Measurements from ENCODE around the gene BLOC1S4.
A peak's percentile ranks its signal among the peaks of the same experiment; 100 is the strongest.
"Not testable (repeated sequence)": the region's sequence is repeated elsewhere in the genome, so short reads cannot be mapped to it uniquely, and the experiment has no call there.

The BLOC1S4 gene

DNA sequence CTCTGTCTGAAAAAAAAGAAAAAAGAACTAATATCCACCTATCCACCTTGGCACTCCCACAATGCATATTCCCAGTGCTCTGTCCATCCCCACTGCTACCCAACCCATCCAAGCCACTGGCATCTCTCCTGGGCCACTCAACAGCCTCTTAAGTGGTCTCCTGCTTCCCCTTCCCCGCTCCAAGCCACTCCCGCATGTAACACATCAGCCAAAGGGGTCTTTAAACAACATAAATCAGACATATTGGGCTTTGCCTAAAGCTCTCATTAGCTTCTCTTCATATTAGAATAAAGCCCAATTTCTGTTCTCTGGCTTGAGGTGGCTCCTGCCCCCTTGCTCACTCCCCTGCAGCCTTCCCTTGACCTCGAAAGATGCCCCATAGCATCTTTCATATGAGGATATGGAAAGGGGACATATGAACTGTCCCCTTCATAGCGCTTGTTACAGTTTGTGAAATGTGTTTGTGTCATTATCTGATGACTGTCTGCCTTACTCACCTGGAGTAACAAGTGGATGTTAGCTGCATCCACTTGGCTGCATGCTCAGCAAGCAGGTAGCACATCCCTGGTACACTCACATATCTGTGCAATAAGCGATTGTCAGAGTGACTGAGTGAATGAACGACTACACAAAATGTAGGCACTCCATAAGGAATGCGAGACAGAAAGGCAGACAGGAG lies 3.1 kb downstream of the BLOC1S4 start:
- no peak for DNase-seq (ENCODE audit: low read depth)

GRCh38 chr4:6719611-6720179 lies 3.7 kb downstream of the BLOC1S4 start:
- no peak for DNase-seq (ENCODE audit: low read depth)

DNA sequence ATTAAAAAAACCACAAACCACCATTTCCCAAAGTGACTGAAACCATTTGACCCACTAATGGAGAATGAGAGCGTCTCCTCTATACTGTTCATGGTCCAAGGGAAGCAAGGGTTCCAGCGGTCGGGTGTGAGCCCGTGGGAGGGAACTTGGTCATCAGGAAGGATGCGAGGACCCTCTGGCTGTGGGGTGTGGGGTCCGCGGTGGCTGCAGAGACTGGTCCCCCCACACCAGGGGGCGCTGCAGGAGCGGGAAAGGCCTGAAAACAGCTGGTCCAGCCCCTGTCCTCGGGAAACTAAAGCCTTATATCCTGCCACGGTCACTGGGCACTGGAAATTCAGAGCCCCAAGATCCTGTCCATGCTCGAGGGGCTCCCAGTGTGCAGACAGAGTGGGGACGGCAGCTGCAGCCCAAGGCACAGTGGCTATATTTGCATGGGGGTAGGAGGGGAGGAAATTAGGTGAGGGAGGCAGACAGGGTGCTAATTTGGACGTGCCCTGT lies 4.3 kb downstream of the BLOC1S4 start:
- peak; percentile 70 for DNase-seq (ENCODE audit: low read depth)

- DNase-seq (ENCODE audit: low read depth), result no peak
Observed at GRCh38 chr4:6721121-6721520, 5.1 kb downstream of the BLOC1S4 start.

DNA sequence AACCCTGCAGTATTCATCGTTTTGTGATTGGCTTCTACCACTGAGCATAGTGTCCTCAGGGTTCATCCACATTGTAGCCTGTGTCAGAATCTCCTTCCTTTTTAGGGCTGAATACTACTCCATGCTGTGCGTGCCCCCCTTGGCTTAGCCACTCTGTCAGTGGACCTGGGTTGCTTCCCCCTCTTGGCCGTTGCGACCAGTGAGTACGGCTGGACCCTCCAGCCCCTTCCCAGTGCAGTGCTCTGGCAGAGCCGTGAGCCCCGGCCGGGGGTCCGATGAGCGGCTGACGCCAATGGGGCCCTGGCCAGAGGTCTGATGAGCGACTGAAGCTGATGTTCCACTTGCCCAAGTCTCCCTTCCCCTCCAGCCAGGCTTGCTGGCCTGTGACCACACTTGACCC lies 6.9 kb downstream of the BLOC1S4 start:
- DNase-seq (ENCODE audit: low read depth), result no peak

DNA sequence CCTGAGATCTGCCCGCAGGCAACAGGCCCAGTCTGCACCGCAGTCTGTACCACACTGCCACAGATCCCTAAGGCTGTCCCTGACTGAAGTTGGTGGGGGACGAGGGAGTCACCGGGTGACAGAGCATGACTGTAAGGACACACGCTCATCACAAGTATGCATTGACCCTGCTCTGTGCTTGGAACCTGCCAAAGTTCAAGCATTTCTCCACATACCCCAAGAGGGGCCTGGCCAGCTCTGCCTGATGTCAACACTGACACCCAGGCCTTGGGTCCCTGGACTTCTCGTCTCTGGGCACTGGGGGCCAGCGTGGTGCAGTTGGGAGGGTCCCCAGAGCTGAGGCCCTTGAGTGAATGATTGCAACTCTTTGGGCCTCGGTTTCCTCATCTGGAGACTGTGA lies 7.9 kb downstream of the BLOC1S4 start:
- DNase-seq (ENCODE audit: low read depth), result no peak

DNA sequence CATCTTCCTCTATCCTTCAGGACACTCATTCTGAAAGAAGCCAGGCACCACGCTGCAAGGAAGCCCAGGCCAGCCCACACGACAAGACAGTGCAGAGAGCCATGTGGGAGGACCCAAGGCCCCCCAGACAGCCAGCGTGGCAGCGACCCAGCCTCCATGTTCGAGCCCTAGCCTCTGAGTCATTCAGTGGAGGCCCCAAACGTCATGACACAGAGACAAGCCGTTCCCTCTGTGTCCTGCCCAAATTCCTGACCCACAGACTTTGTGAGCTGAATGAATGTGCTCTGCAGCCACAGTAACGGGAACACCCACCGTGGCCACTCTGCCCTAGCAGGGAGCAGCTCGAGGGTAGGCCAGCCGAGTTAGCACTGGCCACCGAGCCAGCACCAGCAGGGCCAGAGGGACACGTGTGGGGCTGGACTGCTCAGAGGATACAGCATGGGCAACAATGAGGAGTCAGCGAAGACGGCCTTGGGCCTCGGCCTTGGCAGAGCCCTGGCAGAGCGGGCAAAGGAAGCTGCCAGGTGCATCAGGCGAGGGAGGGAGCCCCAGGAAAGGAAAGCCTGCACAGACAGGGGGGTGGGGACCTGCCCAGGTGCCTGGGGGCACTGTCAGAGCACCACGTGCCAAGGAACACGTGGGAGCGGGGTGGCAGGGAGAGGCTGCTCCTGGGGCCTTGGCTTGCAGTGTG lies 8.6 kb downstream of the BLOC1S4 start:
- no peak for DNase-seq (ENCODE audit: low read depth)

DNA sequence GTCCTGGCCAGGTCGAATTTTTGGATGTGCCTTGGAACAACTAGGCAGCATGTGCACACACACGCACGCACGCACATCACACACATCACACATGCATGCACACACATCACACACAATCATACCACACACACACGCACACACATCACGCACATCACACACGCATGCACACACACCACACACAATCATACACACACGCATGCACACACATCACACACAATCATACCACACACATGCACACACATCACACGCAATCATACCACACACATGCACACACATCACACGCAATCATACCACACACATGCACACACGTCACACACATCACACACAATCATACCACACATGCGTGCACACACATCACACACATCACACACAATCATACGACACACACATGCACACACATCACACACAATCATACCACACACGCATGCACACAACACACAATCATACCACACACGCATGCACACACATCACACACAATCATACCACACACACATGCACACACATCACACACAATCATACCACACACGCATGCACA lies 9.5 kb downstream of the BLOC1S4 start:
- not testable (repeated sequence) for DNase-seq (ENCODE audit: low read depth)

GRCh38 chr4:6727081-6727942 lies 11.3 kb downstream of the BLOC1S4 start:
- DNase-seq (ENCODE audit: low read depth), result no peak

DNA sequence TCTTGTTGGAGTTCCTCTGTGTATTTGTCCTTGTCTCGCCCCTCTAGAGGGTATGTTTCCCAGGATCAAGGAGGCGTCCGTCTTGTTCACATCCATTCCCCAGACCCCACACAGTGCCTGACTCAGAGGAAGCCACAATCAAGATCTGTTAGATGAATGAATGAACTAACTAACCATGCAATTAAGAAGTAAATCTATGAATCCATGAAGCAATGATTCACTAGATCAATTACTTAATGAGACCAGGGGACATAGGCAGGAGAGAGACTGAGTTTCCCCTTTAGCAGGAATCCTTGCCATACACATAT lies 11.9 kb downstream of the BLOC1S4 start:
- no peak for DNase-seq (ENCODE audit: low read depth)

GRCh38 chr4:6728320-6729029 lies 12.5 kb downstream of the BLOC1S4 start:
- DNase-seq (ENCODE audit: low read depth), result no peak

GRCh38 chr4:6730603-6731317 lies 14.8 kb downstream of the BLOC1S4 start:
- DNase-seq (ENCODE audit: low read depth), result no peak

- DNase-seq (ENCODE audit: low read depth), result no peak
Observed at GRCh38 chr4:6731318-6731675, 15.3 kb downstream of the BLOC1S4 start.

- DNase-seq (ENCODE audit: low read depth), result no peak
Observed at GRCh38 chr4:6731780-6732179, 15.8 kb downstream of the BLOC1S4 start.

DNA sequence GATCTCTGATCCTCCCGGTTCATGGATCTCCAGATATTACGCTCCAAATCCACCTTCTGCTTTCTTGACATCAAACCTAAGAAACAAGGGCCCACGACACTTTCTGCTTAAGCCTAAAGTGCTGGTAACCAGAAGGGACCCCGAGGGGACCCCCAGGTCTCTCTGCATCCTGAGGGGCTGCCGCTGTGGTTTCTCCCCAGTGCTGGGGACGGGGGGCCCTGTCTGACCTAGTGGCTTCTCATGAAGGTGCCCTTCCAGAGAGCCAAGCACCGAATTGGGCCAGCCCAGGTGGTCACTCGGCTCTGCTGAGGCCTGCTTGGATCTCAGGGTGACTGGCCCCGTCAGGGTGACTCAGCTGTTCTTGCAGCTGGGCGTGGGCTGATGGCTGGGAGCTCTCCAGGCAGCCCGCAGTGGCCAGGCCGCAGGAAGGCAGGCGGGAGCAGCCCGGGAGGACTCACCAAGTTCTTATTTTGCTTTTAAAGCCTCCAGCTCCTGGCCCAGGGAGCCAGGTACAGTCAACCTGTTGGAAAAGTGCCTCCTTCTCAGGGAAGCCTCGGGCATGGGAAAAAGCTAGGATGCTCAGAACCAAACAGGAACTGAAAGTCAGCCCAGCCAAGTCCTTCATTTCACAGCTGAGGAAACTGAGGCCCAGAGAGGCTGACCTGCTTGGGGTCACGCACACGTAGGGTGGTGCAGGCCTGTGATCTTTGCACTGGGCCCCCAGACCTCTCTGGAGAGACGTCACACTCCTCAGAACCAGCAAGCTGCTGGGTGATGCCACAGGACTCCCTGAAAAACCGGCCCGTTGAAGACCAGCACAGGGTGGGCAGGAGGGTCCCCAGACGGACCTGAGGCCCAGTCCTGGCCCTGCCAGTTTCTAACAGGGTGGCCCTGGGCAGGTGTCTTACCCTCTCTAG lies 16.7 kb downstream of the BLOC1S4 start:
- DNase-seq (ENCODE audit: low read depth), result no peak

DNA sequence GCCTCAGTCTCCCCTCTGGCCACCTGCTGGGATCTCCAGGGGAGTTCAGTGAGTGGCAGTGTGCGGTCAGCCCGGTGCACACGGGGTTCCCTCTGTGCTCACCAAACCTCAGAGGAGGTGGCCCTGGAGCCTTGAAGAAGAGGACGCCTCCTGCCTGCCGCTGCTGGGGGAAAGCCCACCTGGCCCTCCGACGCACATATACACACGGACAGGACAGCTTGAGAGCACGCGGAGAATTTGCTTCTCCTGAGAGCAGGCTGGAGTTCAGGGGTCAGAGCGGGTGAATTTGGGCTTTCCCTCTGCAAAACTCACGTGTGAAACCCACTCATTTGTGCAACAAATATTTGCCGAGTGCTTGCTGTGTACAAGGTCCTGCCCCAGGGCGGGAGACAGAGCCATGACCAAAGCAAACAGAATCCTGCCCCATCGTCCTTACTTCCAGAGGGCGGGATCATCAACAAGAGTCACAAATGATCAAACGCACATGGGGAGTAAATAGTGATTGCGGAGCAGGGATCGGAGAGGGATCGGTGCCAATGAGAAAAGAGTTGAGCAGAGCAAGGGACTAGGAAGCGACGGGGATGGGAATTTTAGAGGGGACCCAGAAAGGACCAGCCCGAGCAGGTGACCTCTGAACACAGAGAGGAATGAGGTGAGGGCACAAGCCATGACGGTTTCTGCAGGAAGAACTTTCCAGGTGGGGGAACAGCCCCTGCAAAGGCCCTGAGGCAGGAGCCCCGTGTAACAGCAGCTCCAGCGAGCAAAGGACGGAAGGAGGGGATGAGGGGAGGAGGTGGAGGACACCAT lies 17.6 kb downstream of the BLOC1S4 start:
- no peak for DNase-seq (ENCODE audit: low read depth)

GRCh38 chr4:6734165-6734786 lies 18.3 kb downstream of the BLOC1S4 start:
- DNase-seq (ENCODE audit: low read depth), result no peak

- no peak for DNase-seq (ENCODE audit: low read depth)
Observed at GRCh38 chr4:6739920-6740319, 23.9 kb downstream of the BLOC1S4 start.

- no peak for DNase-seq (ENCODE audit: low read depth)
Observed at GRCh38 chr4:6740347-6740746, 24.4 kb downstream of the BLOC1S4 start.

All from stimulated activated CD4-positive, alpha-beta T cell treated with anti-CD3 and anti-CD28 coated beads, Interleukin-2, amount 100 ng/mL, for 4 hours (primary cell).